BJ (cell line): ENCODE measurements around the gene MYO15B. TPM values are rescaled to one million over a fixed set of nuclear protein-coding genes. Genes with fewer than 3 reads are reported as not detected.

Experiments used
- CTCF ChIA-PET: fragments of 350-600 bp; formaldehyde crosslinking; extraction: SDS; loops from one replicate; lab custom pipeline; 2021; ENCODE audit warnings: antibody characterized with exemption, inconsistent platforms; lab: Yijun Ruan, JAX
- POLR2A ChIA-PET: fragments of 300-600 bp; sonication (Branson Sonifier 250); formaldehyde crosslinking; extraction: SDS; loops from one replicate; lab custom pipeline; 2021; ENCODE audit warnings: antibody characterized with exemption; lab: Charles Lee
- DNase-seq: peaks from one replicate; pipeline ENCODE4 v3.0.0-alpha.2; 2011; ENCODE audit warnings: low read depth
- H3K27me3 ChIP-seq: 2 replicates; pipeline ENCODE4 v1.6.0; 2011; ENCODE audit warnings: low read length; ENCODE audit not compliant: control insufficient read depth, insufficient read depth
- H3K36me3 ChIP-seq: 2 replicates; pipeline ENCODE4 v1.5.1; 2011; ENCODE audit warnings: low read length; ENCODE audit not compliant: control insufficient read depth, insufficient read depth
- H3K4me3 ChIP-seq: 2 replicates; pipeline ENCODE4 v1.5.1; 2011; ENCODE audit warnings: low read depth, mild to moderate bottlenecking, control low read depth, low read length
- CTCF ChIP-seq: IDR thresholded peaks from 2 replicates; pipeline ENCODE4 v1.5.1; 2011; ENCODE audit warnings: low read depth, mild to moderate bottlenecking, control low read depth, inconsistent platforms, low read length, moderate library complexity; ENCODE audit not compliant: insufficient read depth
- polyA plus RNA-seq: library from polyadenylated mRNA; depleted of rRNA; stranded (reverse); fragments of >200 nt; gene quantifications from 2 replicates; pipeline ENCODE4 v1.2.3, GENCODE V29; 2011

MYO15B gene
- polyA plus RNA-seq, 1 experiment = 1.3 TPM

- ChIA-PET CTCF (interaction anchor here (1.0 to 2.2 kb wide), 2 partner anchors 11 to 196 kb away, joined by 3 to 9 read pairs; no protein-coding TSS in a partner anchor), POLR2A (no interaction called here)
- H3K36me3 ChIP-seq = no peaks in the 10 kb centered on the region
- no peak for TF ChIP-seq CTCF
- H3K27me3 ChIP-seq = no peaks in the 10 kb centered on the region
- H3K4me3 ChIP-seq = no peak overlapping the region
- DNase-seq = no peak
Observed at GRCh38 chr17:75553295-75554110, 34.1 kb upstream of the MYO15B start.

- Histone ChIP-seq H3K4me3 (no peak overlapping the region), H3K27me3 (no peaks in the 10 kb centered on the region), H3K36me3 (no peaks in the 10 kb centered on the region)
- no peak for DNase-seq
- ChIA-PET POLR2A (no interaction called here), CTCF (no interaction called here)
- TF ChIP-seq CTCF = no peak
Observed at GRCh38 chr17:75555679-75556153, 31.9 kb upstream of the MYO15B start.

- ChIA-PET CTCF (interaction anchor here (0.6 kb wide), 1 partner anchor 70 kb away, joined by 3 read pairs; no protein-coding TSS in a partner anchor), POLR2A (interaction anchor here (0.6 kb wide), 1 partner anchor 104 kb away, joined by 12 read pairs; no protein-coding TSS in a partner anchor)
- Histone ChIP-seq H3K27me3 (no peaks in the 10 kb centered on the region), H3K4me3 (no peak overlapping the region), H3K36me3 (no peaks in the 10 kb centered on the region)
- TF ChIP-seq CTCF = no peak
- peak; percentile 11 for DNase-seq
Observed at GRCh38 chr17:75557075-75557851, 30.3 kb upstream of the MYO15B start.

GRCh38 chr17:75557852-75558665, 29.5 kb upstream of the MYO15B start:
- CTCF ChIA-PET = interaction anchor here (0.6 kb wide), 1 partner anchor 71 kb away, joined by 3 read pairs; no protein-coding TSS in a partner anchor
- Histone ChIP-seq H3K4me3 (no peak overlapping the region), H3K36me3 (no peaks in the 10 kb centered on the region), H3K27me3 (no peaks in the 10 kb centered on the region)
- TF ChIP-seq CTCF = no peak
- DNase-seq = no peak
- POLR2A ChIA-PET = interaction anchor here (0.6 kb wide), 1 partner anchor 104 kb away, joined by 12 read pairs; no protein-coding TSS in a partner anchor
